HG03135 (cell line): ENCODE measurements around the gene ASPSCR1.

ENCODE experiments used
- ATAC-seq: cut with Tn5 transposase; IDR thresholded peaks from one replicate; pipeline ENCODE4 v1.9.1; 2021; ENCODE audit warnings: mild to moderate bottlenecking, moderate library complexity; ENCODE audit not compliant: unreplicated experiment

The ASPSCR1 gene

DNA sequence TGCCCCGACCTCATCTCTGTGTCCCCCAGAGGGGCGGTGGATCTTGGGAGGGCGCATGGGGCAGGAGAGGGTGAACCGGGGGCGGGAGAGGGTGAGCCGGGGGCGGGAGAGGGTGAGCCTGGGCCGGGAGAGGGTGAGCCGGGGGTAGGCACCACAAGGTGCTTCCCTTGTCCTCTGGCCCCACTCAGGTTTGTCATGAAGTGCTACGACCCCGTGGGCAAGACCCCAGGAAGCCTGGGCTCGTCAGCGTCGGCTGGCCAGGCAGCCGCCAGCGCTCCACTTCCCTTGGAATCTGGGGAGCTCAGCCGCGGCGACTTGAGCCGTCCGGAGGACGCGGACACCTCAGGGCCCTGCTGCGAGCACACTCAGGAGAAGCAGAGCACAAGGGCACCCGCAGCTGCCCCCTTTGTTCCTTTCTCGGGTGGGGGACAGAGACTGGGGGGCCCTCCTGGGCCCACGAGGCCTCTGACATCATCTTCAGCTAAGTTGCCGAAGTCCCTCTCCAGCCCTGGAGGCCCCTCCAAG, 18.9 kb downstream of the ASPSCR1 start:
- ATAC-seq, result no peak

GRCh38 chr17:81996757-81997441, 19.5 kb downstream of the ASPSCR1 start:
- ATAC-seq, result no peak

- ATAC-seq, result no peak
These were observed 20.8 kb downstream of the ASPSCR1 start for GRCh38 chr17:81998212-81998611.

GRCh38 chr17:81998691-81999438, 21.4 kb downstream of the ASPSCR1 start:
- no peak for ATAC-seq

DNA sequence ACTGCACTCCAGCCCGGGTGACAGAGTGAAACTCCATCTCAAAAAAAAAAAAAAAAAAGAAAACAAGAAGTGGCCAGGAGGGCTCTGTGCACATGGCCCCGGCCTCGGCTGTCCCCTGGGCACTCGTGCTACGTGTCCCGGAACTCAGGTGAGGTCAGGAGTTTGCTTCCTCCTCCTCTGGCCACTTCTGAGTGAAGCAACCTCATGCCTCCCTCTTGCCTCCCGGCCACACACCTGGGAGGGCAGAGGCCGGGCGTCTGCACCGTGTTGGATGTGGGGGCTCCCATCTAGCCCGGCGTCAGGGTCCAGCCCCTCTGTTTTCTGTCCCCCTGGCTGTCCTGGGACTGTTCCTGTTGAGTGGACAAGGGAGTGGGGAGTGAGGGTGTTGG, 22.2 kb downstream of the ASPSCR1 start:
- ATAC-seq, result no peak

GRCh38 chr17:81999976-82000802, 22.8 kb downstream of the ASPSCR1 start:
- no peak for ATAC-seq

DNA sequence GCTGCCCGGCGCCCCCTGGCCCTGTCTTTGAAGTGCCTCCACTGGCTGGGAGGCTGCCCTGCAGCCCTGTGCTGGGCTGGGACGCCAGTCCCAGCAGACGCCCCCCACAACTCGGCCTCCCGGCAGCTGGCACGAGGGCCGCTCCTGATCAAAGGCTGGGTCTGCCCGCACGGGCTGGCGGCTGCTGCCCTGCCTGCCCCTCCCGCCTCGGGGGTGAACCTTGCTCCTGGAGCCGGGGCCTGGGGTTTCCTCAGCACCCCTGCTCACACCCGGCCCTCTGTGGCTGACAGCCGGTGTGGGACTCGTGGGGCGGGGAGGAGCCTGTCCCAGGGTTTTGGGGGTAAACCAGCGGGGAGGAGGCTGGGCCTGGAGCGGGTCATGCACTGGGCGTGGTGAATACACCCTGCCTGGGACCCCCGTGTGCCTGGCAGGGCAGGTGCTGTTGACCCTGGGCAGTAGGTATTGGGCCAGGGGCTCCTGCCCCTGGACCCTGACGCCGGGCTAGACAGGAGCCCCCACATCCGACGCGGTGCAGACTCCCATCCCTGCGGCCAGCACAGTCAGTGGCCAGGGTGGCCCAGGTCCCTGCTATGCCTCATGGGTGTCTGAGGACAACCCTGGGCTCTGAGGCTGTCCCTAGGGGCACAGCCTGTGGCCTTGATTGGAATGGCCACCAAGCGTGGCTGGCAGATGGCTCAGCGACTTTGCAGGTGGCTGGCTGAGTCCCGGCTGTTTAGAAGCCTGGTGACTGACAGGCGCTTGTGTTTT, 23.6 kb downstream of the ASPSCR1 start:
- ATAC-seq, result no peak

DNA sequence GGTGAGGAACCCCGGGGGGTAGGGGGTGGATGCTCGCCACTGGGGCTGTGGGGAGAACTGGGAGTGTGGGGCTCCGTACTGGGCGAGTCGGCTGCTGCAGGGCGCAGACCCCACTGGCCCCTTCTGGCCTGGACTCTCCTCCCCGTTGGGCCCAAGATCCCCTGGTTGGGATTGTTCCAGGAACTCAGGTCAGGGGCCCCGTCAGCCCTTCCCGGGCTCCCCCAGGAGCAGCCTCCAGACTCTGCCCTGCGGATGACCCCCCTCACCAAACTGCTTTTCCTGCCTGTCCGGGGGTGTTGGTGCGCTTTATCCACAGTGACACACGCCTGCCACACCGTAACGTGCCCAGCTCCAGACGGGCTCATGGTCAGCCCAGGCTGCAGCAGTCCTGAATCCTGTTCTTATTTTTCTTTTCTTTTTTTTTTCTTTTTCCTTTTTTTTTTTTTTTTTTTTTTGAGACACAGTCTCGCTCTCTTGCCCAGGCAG, 24.2 kb downstream of the ASPSCR1 start:
- no peak for ATAC-seq

DNA sequence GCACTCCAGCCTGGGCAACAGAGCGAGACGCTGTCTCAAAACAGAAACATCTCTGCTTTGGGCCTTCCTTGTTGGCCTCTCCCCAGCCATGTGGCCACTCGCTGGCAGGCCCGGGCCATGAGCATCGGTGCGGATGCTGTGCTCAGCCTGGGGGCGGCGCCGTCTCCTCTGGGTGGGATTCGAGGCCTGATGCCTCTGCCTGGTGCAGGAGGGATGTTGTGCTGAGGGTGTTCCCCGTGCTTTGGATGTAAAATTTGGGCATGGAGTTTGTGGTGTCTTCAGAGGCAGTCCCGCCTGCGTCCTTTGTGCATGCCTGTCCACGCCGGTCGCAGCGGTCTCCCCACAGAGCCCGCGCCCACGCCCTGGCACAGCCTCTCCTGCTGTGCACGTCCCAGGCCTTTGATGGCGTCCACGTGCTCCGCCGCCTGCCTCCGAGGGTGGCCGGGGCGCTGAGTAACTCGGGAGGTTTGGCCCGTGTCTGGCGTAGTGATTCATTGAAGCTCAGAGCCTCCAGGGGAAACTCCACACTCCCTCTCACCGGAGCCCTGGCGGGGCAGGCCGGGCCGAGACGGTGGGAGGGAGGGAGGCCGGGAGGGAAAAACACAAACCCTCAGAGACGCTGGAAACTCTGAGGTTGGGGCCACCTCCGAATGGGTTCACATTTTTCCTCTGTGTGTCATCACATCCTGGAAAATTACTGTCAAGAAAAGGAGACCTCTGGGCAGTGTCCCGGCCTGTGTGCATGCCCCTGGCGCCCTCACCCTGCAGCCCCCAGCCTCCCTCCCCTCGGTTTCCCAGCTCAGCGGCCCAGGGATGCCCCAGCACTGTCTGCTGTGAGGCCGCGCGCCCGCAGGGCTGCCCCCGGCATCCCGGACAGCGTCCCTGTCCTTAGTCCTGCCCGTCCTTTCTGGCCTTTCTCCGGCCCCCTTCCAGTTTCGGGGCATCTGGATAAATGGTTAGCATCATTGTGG, 26.3 kb downstream of the ASPSCR1 start:
- ATAC-seq, result no peak

DNA sequence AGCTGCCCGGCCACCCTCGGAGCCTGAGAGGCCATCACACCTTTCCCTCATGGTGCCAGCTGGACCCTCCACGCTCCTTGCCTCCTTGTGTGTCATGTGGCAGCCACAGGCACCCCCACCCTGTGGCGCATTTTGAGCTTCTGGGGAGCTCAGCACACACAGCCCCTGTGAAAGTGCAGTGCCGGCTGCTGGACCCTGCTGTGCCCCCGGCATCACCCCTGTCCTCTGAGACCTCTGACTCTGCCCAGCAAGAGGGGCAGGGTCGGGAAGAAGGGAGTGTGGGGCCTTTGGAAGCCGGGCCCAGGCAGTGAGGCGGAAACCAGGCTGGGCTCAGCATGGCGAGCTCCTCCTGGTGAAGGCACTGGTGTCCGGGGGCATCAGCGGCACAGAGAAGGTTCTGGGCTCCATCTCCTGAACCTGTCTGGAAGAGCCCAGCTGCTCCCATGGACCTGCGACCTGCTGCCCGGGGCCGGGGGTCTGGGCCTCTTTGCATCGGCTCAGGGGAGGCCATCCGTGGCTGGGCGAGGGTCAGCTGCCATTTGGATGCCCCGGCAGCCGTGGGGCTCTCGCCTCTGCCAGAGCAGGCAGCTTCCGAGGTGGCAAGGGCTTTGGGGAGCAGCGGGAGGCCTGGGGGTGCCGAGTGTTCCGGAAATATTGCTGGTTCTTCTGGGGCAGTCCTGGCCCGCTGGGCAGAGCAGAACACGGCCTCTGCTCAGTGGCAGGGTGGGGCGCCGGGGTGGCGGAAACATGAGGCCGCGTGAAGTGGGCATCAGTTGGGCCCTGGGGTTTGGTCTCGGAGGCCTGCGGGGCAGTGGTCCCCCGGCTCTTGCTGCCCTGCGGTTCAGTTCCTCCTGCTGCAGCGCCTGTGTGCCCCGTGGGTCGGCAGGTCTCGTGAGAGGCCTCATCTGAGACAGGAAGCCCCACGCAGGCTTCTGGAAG, 27.4 kb downstream of the ASPSCR1 start:
- ATAC-seq, result no peak

- ATAC-seq, result no peak
These were observed 28.4 kb downstream of the ASPSCR1 start for GRCh38 chr17:82005701-82006348.

- no peak for ATAC-seq
These were observed 29.2 kb downstream of the ASPSCR1 start for GRCh38 chr17:82006468-82007227.

GRCh38 chr17:82007228-82007494, 29.7 kb downstream of the ASPSCR1 start:
- no peak for ATAC-seq

- ATAC-seq, result no peak
These were observed 30.2 kb downstream of the ASPSCR1 start for GRCh38 chr17:82007495-82008257.

DNA sequence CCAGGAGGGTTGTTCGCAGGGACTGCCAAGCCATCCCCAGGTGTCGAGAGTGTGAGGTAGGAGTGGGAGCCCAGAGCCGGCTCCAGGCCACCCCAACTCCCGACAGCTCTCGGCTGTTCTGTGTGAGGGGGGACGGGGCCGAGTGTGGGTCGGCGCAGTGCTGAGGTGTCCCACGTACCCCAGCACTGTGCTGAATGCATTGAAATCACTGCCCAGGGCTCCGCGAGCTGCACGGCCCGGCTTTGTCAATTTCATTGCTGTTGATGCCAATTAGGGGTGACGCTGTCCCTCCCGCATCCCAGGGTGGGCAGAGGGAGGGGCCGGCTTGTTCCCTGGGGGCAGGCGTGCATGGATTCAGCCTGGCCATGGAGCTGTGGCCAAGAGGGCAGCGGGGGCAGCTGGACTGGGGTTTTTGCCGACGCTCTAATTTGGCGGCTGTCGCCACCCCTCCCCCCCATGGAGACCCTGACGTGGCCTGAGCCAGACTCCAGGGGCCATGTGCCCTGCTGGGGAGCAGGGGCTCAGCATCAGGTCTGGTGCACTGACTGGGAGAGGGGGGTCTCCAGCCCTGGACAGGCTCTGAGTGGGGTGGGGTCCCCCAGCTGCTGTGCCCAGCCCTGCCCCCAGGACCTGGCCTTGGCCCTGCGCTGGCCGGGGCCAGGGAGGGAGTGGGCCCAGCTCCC, 31.0 kb downstream of the ASPSCR1 start:
- no peak for ATAC-seq

DNA sequence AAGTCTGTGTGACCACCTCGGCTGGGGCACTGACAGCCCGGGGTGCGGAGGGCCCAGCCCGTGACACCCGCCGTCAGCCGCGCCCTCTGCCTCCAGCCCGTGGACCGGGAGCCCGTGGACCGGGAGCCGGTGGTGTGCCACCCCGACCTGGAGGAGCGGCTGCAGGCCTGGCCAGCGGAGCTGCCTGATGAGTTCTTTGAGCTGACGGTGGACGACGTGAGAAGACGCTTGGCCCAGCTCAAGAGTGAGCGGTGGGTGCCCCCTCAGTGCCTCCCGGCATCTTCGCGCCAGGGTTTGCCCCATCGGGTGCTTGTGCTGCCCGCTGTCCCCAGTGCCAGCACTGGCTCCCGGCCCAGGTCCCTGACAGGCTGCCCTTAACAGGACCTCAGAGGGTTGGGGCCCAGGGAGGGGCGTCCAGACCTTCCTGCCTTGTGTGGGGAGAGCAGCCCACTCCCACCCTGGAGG, 31.5 kb downstream of the ASPSCR1 start:
- ATAC-seq, result no peak
